Upper lobe of left lung (tissue), 6 donors: ENCODE measurements around the gene CYP2C18. TPM values are rescaled to one million over a fixed set of nuclear protein-coding genes. Genes with fewer than 3 reads are reported as not detected.

ENCODE experiments used
- ATAC-seq, 2 donors: fragments of 200-7000 bp; cut with Tn5 transposase; one replicate each; pipeline ENCODE4 v1.9.1; 2022; ENCODE audit warnings: mild to moderate bottlenecking in 2 of 2, moderate library complexity in 2 of 2; ENCODE audit not compliant: low FRiP score in 2 of 2
- DNase-seq, 2 donors: peaks; one replicate each; pipeline ENCODE4 v3.0.0-alpha.2; 2019 to 2020
- H3K27ac ChIP-seq, 4 donors: fragments of 200-600 bp; sonication (generic); one replicate each; pipeline ENCODE4 v1.5.1; 2016 to 2019
- H3K27me3 ChIP-seq, 4 donors: fragments of 200-600 bp; sonication (generic); one replicate each; pipeline ENCODE4 v1.5.1; 2017 to 2019
- H3K36me3 ChIP-seq, 4 donors: fragments of 200-600 bp; sonication (generic); one replicate each; pipeline ENCODE4 v1.5.1; 2016 to 2019
- H3K4me1 ChIP-seq, 4 donors: fragments of 200-600 bp; sonication (generic); one replicate each; pipeline ENCODE4 v1.5.1; 2018 to 2019
- H3K4me3 ChIP-seq, 4 donors: fragments of 200-600 bp; sonication (generic); one replicate each; pipeline ENCODE4 v1.5.1; 2017 to 2019; ENCODE audit warnings: mild to moderate bottlenecking in 2 of 4, moderate library complexity in 1 of 4
- H3K9me3 ChIP-seq, 4 donors: fragments of 200-600 bp; sonication (generic); one replicate each; pipeline ENCODE4 v1.5.1; 2018 to 2019
- CTCF ChIP-seq, 6 experiments: fragments of 450-650 bp in 4 of 6; fragments of 200-600 bp in 2 of 6; sonication (generic) in 2 of 6; IDR thresholded peaks; one replicate each; pipeline ENCODE4 v1.5.1; 2016 to 2019; ENCODE audit warnings: antibody characterized with exemption in 6 of 6
- EP300 ChIP-seq, 4 donors: sonication (generic); formaldehyde crosslinking; IDR thresholded peaks; one replicate each; pipeline ENCODE4 v1.5.1; 2017; ENCODE audit warnings: antibody characterized with exemption in 4 of 4, control low read depth in 2 of 4
- POLR2A ChIP-seq, 4 donors: fragments of 450-650 bp; IDR thresholded peaks; one replicate each; pipeline ENCODE4 v1.5.1; 2016 to 2017; ENCODE audit warnings: antibody characterized with exemption in 4 of 4, mild to moderate bottlenecking in 2 of 4
- POLR2AphosphoS5 ChIP-seq, 2 donors: sonication (generic); formaldehyde crosslinking; IDR thresholded peaks; one replicate each; pipeline ENCODE4 v1.5.1; 2017; ENCODE audit warnings: antibody characterized with exemption in 2 of 2
- WGBS, 2 donors: methylation state at CpG; one replicate each; pipeline ENCODE4 v1.1.5; 2017 to 2018; 5-methylcytosine and 5-hydroxymethylcytosine counted together
- total RNA-seq, 6 donors: library from RNA; depleted of rRNA in 4 of 6; stranded (reverse); fragments of >200 nt in 4 of 6; gene quantifications; one replicate each; pipeline versions ENCODE4 v1.1.0 to v1.2.1, GENCODE V29; 2016 to 2021
- donor health status: DM: no; HTN: no; CAD: no; lungs with moderate emphysema.
- donor health status: DM: no; HTN: yes; CAD: no; lungs with severe emphysema.

Gene CYP2C18
- total RNA-seq, 6 donors from 2014 or later: 0.30 to 2.1 (median 0.65) TPM

GRCh38 chr10:94785211-94785610, 101.7 kb downstream of the CYP2C18 start:
- Histone ChIP-seq H3K9me3 (no peaks in the 10 kb centered on the region), H3K27ac (no peak overlapping the region), H3K4me3 (no peak overlapping the region), H3K27me3 (no peaks in the 10 kb centered on the region), H3K36me3 (no peaks in the 10 kb centered on the region), H3K4me1 (no peaks in the 10 kb centered on the region)
- DNase-seq (no peak), ATAC-seq (no peak)
- WGBS, 2 donors: 61 to 80% methylated on average over 2 of the region's 2 CpGs
- no peak for TF ChIP-seq EP300 (IDR thresholded peaks at IDR 0.05)
- TF ChIP-seq CTCF (IDR thresholded peaks at IDR 0.05): no peak
- no peak for TF ChIP-seq POLR2A (IDR thresholded peaks at IDR 0.05)
- no peak for TF ChIP-seq POLR2AphosphoS5 (IDR thresholded peaks at IDR 0.05)

Other genes starting within 250 kb of the CYP2C18 start
- 1 to 10 TPM; 4.0 to 9.3 (median 5.9) TPM for gene HELLS, start 137.9 kb upstream of the CYP2C18 start, total RNA-seq
- gene CYP2C19, start 79.0 kb downstream of the CYP2C18 start, total RNA-seq: 1 to 10 TPM in 2 of 6 donors, under 1 TPM in 2, not detected in 2; 0.14 to 2.1 (median 0.69) TPM